ENCODE measurements around the gene GHRL.
"Not testable (repeated sequence)": the region's sequence is repeated elsewhere in the genome, so short reads cannot be mapped to it uniquely, and the experiment has no call there.

GHRL gene

DNA sequence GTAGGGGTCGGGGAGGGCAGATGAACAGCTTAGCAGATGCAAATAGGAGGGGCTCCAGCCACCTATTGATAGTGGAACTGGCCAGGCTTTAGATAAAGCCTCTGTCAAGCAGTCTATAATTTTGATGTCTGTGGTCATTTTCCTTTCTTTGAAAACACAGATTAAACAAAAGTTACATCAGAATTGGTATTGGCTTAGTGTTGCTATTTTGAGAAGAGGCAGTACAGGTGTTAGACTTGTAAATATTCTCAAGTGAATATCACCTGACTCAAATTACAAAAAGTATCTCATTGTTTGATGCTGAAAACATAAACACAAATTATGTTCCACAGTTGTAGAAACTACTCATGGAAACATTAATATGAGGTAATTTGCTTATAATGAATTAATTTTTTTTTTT, 18.1 kb downstream of the GHRL start:
- TF ChIP-seq, protein P1, sequence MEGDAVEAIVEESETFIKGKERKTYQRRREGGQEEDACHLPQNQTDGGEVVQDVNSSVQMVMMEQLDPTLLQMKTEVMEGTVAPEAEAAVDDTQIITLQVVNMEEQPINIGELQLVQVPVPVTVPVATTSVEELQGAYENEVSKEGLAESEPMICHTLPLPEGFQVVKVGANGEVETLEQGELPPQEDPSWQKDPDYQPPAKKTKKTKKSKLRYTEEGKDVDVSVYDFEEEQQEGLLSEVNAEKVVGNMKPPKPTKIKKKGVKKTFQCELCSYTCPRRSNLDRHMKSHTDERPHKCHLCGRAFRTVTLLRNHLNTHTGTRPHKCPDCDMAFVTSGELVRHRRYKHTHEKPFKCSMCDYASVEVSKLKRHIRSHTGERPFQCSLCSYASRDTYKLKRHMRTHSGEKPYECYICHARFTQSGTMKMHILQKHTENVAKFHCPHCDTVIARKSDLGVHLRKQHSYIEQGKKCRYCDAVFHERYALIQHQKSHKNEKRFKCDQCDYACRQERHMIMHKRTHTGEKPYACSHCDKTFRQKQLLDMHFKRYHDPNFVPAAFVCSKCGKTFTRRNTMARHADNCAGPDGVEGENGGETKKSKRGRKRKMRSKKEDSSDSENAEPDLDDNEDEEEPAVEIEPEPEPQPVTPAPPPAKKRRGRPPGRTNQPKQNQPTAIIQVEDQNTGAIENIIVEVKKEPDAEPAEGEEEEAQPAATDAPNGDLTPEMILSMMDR (IDR thresholded peaks at IDR 0.05; ENCODE audit: low read depth, low read length, missing control alignments), result no peak
- no peak overlapping the region for H3K4me3 ChIP-seq (ENCODE audit: low read depth, low read length)
- in situ Hi-C loops (cut with HindIII; ENCODE audit: low sequenced_read_pairs), result no loop called here
- no peak for DNase-seq (ENCODE audit: low read depth)

DNA sequence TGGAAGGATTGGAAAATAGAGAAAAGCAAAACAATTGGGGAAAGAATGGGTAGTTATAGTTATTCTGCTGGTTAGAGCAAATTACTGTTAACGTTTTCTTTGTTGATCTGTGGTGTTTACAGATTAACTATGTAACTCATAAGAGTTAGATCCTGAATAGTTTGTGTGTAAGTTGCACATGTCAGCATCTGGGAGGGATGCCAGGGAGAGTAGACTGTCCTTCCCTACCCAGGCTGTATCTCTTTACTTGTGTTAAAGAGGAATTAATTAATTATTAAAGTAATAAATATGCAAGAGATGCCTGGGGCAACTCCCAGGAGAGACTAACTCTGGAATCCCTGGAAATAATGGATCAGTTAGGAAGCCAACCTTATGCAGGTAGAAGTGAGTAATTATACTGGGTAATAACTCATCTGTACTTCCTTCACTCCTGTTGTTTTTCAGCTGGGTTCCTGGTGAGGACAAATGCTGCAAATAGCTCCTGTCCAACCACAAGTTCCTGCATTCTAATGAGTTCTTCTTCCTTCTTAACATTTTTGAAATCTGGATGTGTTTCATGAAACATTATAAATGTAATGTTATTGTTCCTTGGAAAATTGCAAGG, 18.9 kb downstream of the GHRL start:
- DNase-seq (ENCODE audit: low read depth), result peak; percentile 34
- H3K4me3 ChIP-seq (ENCODE audit: low read depth, low read length), result no peak overlapping the region
- TF ChIP-seq, protein P1 (IDR thresholded peaks at IDR 0.05; ENCODE audit: low read depth, low read length, missing control alignments), result no peak
- in situ Hi-C loops (cut with HindIII; ENCODE audit: low sequenced_read_pairs), result no loop called here

DNA sequence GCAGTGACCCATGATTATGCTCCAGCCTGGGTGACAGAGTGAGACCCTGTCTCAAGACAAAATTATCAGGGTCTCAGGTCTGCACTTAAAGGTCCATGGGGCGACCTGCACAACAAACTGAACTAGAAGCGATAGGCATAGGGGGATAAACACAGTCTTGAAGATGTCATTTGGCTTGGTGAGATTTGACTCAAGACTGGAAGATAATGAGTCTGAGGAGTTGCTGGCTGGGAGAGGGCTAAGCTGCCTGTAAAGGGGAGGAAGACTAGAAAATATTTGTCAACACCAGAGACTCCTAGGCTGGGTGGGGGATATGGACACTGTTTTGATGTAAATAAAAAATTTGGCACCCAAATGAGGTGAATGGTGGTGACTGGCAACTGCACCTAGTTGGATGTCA, 19.8 kb downstream of the GHRL start:
- DNase-seq (ENCODE audit: low read depth), result no peak
- in situ Hi-C loops (cut with HindIII; ENCODE audit: low sequenced_read_pairs), result no loop called here
- no peak overlapping the region for H3K4me3 ChIP-seq (ENCODE audit: low read depth, low read length)
- TF ChIP-seq, protein P1 (IDR thresholded peaks at IDR 0.05; ENCODE audit: low read depth, low read length, missing control alignments), result no peak

DNA sequence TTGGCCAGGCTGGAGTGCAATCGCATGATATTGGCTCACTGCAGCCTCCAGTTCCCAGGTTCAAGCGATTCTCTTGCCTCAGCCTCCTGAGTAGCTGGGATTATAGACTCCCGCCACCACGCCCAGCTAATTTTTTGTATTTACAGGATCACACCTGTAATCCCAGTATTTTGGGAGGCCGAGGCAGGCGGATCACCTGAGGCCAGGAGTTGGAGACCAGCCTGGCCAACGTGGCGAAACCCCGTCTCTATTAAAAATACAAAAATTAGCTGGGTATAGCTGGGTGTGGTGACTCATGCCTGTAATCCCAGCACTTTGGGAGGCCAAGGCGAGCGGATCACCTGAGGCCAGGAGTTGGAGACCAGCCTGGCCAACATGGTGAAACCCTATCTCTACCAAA, 20.3 kb downstream of the GHRL start:
- H3K4me3 ChIP-seq (ENCODE audit: low read depth, low read length); DNase-seq (ENCODE audit: low read depth); in situ Hi-C loops (cut with HindIII; ENCODE audit: low sequenced_read_pairs): not testable (repeated sequence)

DNA sequence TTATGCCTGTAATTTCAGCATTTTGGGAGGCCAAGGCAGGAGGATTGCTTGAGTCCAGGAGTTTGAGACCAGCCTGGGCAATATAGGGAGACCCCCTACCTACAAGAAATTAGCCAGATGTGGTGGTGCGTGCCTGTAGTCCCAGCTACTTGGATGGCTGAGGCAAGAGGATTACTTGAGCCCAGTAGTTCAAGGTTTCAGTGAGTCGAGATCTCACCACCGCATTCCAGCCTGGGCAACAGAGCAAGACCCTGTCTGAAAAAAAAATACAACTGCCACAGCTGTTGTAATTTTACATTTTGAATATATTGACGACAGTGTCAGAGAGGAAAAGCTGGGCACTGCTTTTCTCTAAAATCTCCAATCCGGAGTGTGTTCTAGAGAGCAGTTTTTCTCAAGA, 23.3 kb downstream of the GHRL start:
- no peak overlapping the region for H3K4me3 ChIP-seq (ENCODE audit: low read depth, low read length)
- no peak for DNase-seq (ENCODE audit: low read depth)
- TF ChIP-seq, protein P1 (IDR thresholded peaks at IDR 0.05; ENCODE audit: low read depth, low read length, missing control alignments), result no peak
- in situ Hi-C loops (cut with HindIII; ENCODE audit: low sequenced_read_pairs), result no loop called here

DNA sequence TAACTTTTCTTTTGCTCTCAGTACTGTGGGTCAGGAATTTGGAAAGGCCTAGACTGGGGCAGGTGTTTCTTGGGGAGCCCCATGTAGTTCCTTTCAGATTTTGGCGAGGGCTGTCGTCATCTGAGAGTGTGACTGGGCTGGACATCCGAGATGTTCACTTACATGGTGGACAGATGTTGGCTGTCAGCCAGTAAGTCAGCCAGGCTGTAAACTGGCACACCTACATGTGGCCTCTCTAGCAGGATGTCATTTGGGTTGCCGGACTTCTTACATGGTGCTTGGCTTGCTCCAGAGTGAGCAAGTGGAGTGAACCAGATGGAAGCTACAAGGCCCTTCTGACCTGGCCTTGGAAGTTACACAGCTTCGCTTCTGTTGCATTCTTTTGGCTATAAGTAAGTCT, 23.8 kb downstream of the GHRL start:
- in situ Hi-C loops (cut with HindIII; ENCODE audit: low sequenced_read_pairs), result no loop called here
- H3K4me3 ChIP-seq (ENCODE audit: low read depth, low read length), result no peak overlapping the region

DNA sequence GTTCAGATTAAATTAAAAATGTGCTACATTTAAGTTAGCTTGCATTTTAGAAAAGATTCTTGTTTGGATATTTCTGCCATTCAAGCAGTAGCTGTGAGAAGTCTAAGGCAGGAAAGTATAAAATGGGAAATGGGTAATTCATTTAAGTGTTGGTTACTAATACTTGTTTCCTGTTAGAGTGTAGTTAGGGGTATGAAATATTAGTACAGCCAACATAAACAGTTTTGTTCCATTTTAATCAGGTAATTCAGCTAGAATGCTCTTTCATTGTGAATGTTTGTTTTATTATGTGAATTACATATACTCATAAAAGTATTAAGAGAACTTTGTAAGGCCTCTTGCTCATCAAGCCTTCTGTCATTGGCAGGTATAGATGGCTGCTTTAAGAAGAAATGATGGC, 24.6 kb downstream of the GHRL start:
- TF ChIP-seq, protein P1 (IDR thresholded peaks at IDR 0.05; ENCODE audit: low read depth, low read length, missing control alignments), result no peak
- in situ Hi-C loops (cut with HindIII; ENCODE audit: low sequenced_read_pairs), result no loop called here
- no peak overlapping the region for H3K4me3 ChIP-seq (ENCODE audit: low read depth, low read length)
- DNase-seq (ENCODE audit: low read depth), result no peak

More for the DNA sequence above, 23.8 kb downstream of the GHRL start:
- TF ChIP-seq, protein P1 (IDR thresholded peaks at IDR 0.05; ENCODE audit: low read depth, low read length, missing control alignments), result no peak
- no peak for DNase-seq (ENCODE audit: low read depth)

DNA sequence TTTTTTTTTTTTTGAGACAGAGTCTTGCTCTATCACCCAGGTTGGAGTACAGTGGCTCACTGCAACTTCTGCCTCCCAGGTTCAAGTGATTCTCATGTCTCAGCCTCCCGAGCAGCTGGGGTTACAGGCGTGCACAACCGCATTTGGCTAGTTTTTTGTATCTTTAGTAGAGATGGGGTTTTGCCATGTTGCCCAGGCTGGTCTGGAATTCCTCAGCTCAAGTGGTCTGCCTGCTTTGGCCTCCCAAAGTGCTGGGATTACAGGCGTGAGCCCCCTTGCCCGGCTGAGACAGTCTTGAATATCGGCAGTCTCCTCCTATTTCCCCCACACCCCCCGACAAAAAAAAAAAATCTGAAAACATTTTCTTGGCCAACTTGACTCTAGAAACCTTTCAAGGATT, 25.8 kb downstream of the GHRL start:
- in situ Hi-C loops (cut with HindIII; ENCODE audit: low sequenced_read_pairs); H3K4me3 ChIP-seq (ENCODE audit: low read depth, low read length); DNase-seq (ENCODE audit: low read depth): not testable (repeated sequence)

Measured in astrocyte of the cerebellum (primary cell).